Ishikawa (cell line): Measurements from ENCODE around the gene MYMX.

Experiments used
- FOXM1 ChIP-seq: IDR thresholded peaks from 2 replicates; pipeline ENCODE4 v1.6.1; 2012; ENCODE audit warnings: low read depth, borderline replicate concordance
- TAF1 ChIP-seq: IDR thresholded peaks from 2 replicates; pipeline ENCODE4 v1.6.1; 2012; ENCODE audit warnings: low read depth, mild to moderate bottlenecking

DNA sequence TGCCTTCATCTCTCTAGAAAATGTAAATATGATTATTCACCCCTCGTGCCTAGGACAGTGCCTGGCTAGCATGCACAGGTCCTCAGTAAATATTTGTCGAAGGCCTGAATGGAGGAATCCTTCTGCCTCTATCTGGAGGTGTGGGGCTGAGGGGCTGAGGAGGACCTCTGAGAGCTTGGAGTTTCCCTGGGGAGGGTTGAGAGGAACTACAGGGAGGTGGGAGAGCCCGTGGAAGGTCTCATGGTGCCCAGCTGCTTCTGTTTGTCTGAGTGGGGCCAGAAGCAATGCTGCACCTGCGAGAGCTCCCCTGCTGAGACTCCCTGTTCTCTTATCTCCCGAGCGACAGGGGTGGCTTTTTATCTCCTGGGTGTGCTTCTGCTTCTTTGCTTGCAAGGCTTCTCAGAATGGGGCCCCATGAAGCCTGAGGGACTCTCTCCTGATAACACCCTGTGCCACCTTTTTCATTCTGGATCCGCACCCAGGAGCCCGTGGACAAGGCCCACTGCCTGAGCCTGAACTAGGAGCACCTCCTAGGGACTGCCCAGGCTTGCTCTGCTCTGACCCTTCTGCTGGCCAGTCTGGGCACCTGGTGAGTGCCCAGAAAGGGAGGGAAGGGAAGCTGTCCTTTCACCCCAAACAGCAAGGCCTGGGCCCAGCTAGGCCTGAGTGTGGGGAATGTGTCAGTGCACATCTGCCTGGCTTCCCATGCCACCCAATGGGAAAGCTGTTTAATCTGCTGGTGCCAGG is 9.0 kb downstream of the MYMX start:
- TF ChIP-seq FOXM1 (no peak), TAF1 (no peak)
